K562 (cell line): Measurements from ENCODE around the gene CCL11.

Experiments
- BCLAF1 ChIP-seq, 2 experiments: fragments of 450-650 bp in 1 of 2; IDR thresholded peaks; 2 replicates each; pipeline ENCODE4 v1.6.1; 2011 to 2017; ENCODE audit warnings: low read depth in 2 of 2, antibody characterized with exemption in 1 of 2, borderline replicate concordance in 1 of 2, low read length in 1 of 2, mild to moderate bottlenecking in 1 of 2, mixed read lengths in 1 of 2; ENCODE audit not compliant: control insufficient read depth in 1 of 2
- CTCF ChIP-seq, 3 experiments: IDR thresholded peaks in 2 of 3; conservative IDR thresholded peaks in 1 of 3; 2 replicates each; pipeline ENCODE4 v1.5.1; 2011 to 2012; ENCODE audit warnings: low read length in 3 of 3, mild to moderate bottlenecking in 3 of 3, control low read depth in 2 of 3, improper control_type of control experiment in 1 of 3, inconsistent platforms in 1 of 3, low read depth in 1 of 3, mixed read lengths in 1 of 3, moderate library complexity in 1 of 3; ENCODE audit not compliant: insufficient read depth in 2 of 3
- SUPT5H ChIP-seq: fragments of 450-650 bp; IDR thresholded peaks from 2 replicates; pipeline ENCODE4 v1.6.1; 2016
- WHSC1 ChIP-seq: IDR thresholded peaks from one replicate; pipeline ENCODE4 v1.6.1; 2012; ENCODE audit warnings: low read length, control low read depth, inconsistent platforms

GRCh38 chr17:34246881-34247280 is 38.7 kb upstream of the CCL11 start:
- TF ChIP-seq SUPT5H (no peak), WHSC1 (no peak), BCLAF1 (IDR thresholded peaks at IDR 0.05; ENCODE audit: borderline replicate concordance in 1 of 2, control insufficient read depth in 1 of 2, low read depth in 2 of 2, low read length in 1 of 2) (no peak), CTCF (IDR thresholded peaks at IDR 0.05 in 2 of 3, conservative IDR thresholded peaks at IDR 0.05 in 1 of 3; ENCODE audit: insufficient read depth in 2 of 3, low read depth in 1 of 3, low read length in 3 of 3) (no peak)
